Measurements from ENCODE around the gene CTSS. TPM values are rescaled to one million over a fixed set of nuclear protein-coding genes. Genes with fewer than 3 reads are reported as not detected.
A peak's percentile ranks its signal among the peaks of the same experiment; 100 is the strongest.
"Not testable (repeated sequence)": the region's sequence is repeated elsewhere in the genome, so short reads cannot be mapped to it uniquely, and the experiment has no call there.

Gene CTSS
- total RNA-seq, 2 experiments from 2014 or later, result 65.8 to 73.2 TPM

- POLR2A ChIA-PET; DNase-seq; H3K27ac Mint-ChIP-seq; H3K4me3 Mint-ChIP-seq; H3K9me3 Mint-ChIP-seq (ENCODE audit: insufficient read depth); ATAC-seq; H3K27me3 Mint-ChIP-seq (ENCODE audit: low read depth): not testable (repeated sequence)
- Mint-ChIP-seq H3K36me3 (ENCODE audit: low read depth) (peaks cover 13% of the 10 kb centered on the region), H3K4me1 (ENCODE audit: low read depth) (peaks cover 46% of the 10 kb centered on the region)
- CTCF ChIA-PET, result interaction anchor here (1.1 kb wide), 1 partner anchor 91 kb away, joined by 3 read pairs; no protein-coding TSS in a partner anchor
Observed at GRCh38 chr1:150767704-150768103, 2.1 kb upstream of the CTSS start.

- H3K4me1 Mint-ChIP-seq (ENCODE audit: low read depth), result peaks cover 39% of the 10 kb centered on the region
- not testable (repeated sequence) for H3K27me3 Mint-ChIP-seq (ENCODE audit: low read depth); ATAC-seq; H3K9me3 Mint-ChIP-seq (ENCODE audit: insufficient read depth); DNase-seq
- ChIA-PET POLR2A (interaction anchor here (0.6 to 1.9 kb wide), 3 partner anchors 135 to 674 kb away, joined by 3 to 7 read pairs (median 5); no protein-coding TSS in a partner anchor), CTCF (interaction anchor here (0.7 to 2.6 kb wide), 4 partner anchors 9 to 237 kb away, joined by 3 to 10 read pairs (median 4); no protein-coding TSS in a partner anchor)
- H3K27ac Mint-ChIP-seq, result peak overlapping the region; percentile 96
- H3K36me3 Mint-ChIP-seq (ENCODE audit: low read depth), result peaks cover 26% of the 10 kb centered on the region
- H3K4me3 Mint-ChIP-seq, result peak overlapping the region; percentile 96
Observed at GRCh38 chr1:150765977-150766301, 361 bp upstream of the CTSS start.

- Mint-ChIP-seq H3K27ac (peak overlapping the region; percentile 44), H3K9me3 (ENCODE audit: insufficient read depth) (peaks cover 5% of the 10 kb centered on the region), H3K27me3 (ENCODE audit: low read depth) (no peaks in the 10 kb centered on the region), H3K4me1 (ENCODE audit: low read depth) (peaks cover 38% of the 10 kb centered on the region), H3K36me3 (ENCODE audit: low read depth) (peaks cover 36% of the 10 kb centered on the region), H3K4me3 (peak overlapping the region; percentile 96)
- CTCF ChIA-PET, result interaction anchor here (0.8 to 2.6 kb wide), 4 partner anchors 19 to 231 kb away, joined by 3 to 10 read pairs (median 3); no protein-coding TSS in a partner anchor
- POLR2A ChIA-PET, result interaction anchor here (1.0 to 1.9 kb wide), 2 partner anchors 9 to 209 kb away, joined by 3 to 5 read pairs; no protein-coding TSS in a partner anchor
- DNase-seq, result no peak
- peak; percentile 52 for ATAC-seq
Observed at GRCh38 chr1:150764617-150765101, 919 bp downstream of the CTSS start.

DNA sequence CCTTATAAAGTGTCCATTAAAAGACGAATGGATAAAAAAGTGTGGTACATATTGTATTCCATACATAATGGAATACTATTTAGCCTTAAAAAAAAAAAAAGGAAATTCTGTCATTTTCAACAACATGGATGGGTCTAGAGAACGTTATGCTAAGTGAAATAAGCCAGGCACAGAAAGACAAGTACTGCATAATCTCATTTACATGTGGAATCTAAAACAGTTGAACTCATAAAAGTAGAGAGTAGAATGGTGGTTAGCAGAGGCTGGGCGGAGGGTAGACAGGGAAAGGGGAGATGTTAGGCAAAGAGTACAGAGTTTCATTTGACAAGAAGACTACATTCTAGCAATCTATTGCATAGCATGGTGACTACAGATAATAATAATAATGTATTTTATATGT is 2.6 kb downstream of the CTSS start:
- no peak overlapping the region for H3K27ac Mint-ChIP-seq
- peaks cover 5% of the 10 kb centered on the region for H3K9me3 Mint-ChIP-seq (ENCODE audit: insufficient read depth)
- CTCF ChIA-PET, result no interaction called here
- POLR2A ChIA-PET, result no interaction called here
- DNase-seq, result no peak
- H3K27me3 Mint-ChIP-seq (ENCODE audit: low read depth), result no peaks in the 10 kb centered on the region
- H3K4me3 Mint-ChIP-seq, result no peak overlapping the region
- ATAC-seq, result no peak
- H3K36me3 Mint-ChIP-seq (ENCODE audit: low read depth), result peaks cover 43% of the 10 kb centered on the region
- H3K4me1 Mint-ChIP-seq (ENCODE audit: low read depth), result peaks cover 38% of the 10 kb centered on the region

GRCh38 chr1:150762552-150762951 is 3.0 kb downstream of the CTSS start:
- POLR2A ChIA-PET, result no interaction called here
- DNase-seq (no peak), ATAC-seq (no peak)
- Mint-ChIP-seq H3K27me3 (ENCODE audit: low read depth) (no peaks in the 10 kb centered on the region), H3K9me3 (ENCODE audit: insufficient read depth) (peaks cover 5% of the 10 kb centered on the region), H3K4me3 (no peak overlapping the region), H3K27ac (no peak overlapping the region), H3K4me1 (ENCODE audit: low read depth) (peaks cover 38% of the 10 kb centered on the region), H3K36me3 (ENCODE audit: low read depth) (peaks cover 47% of the 10 kb centered on the region)
- CTCF ChIA-PET, result no interaction called here

DNA sequence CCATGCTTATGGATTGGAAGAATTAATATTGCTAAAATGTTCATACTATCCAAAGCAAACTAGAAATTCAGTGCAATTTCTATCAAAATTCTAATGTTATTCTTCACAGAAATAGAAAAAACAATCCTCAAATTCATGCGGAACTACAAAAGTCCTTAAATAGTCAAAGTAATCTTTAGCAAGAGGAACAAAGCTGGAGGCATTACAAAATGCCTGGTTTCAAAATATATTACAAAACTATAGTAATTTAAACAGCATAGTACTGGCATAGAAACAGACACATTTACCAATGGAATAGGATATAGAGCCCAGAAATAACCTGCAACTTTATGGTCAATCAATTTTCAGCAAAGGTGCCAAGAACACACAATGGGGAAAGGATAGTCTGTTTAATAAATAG is 3.8 kb downstream of the CTSS start:
- Mint-ChIP-seq H3K27ac (no peak overlapping the region), H3K4me1 (ENCODE audit: low read depth) (peaks cover 38% of the 10 kb centered on the region), H3K36me3 (ENCODE audit: low read depth) (peaks cover 53% of the 10 kb centered on the region), H3K27me3 (ENCODE audit: low read depth) (no peaks in the 10 kb centered on the region), H3K9me3 (ENCODE audit: insufficient read depth) (peaks cover 5% of the 10 kb centered on the region), H3K4me3 (no peak overlapping the region)
- ChIA-PET CTCF (no interaction called here), POLR2A (no interaction called here)
- ATAC-seq (no peak), DNase-seq (no peak)

DNA sequence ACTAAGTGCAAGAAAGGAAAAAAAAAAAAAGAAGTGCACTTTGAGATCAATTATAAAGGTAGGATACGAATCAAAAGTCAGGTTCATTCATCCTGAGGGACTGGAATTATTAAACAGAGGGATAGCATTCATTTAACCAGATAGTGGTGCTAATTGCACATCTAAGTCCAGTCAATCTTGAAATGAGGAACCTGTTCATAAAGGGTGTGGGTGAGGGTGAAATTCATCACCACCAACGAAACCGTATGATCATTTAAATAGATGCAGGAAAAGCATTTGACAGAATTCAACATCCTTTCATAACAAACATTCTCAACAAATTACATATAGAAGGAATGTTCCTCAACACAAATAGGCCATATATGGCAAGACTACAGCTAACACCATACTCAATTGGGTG is 5.6 kb downstream of the CTSS start:
- Mint-ChIP-seq H3K36me3 (ENCODE audit: low read depth) (peaks cover 54% of the 10 kb centered on the region), H3K4me1 (ENCODE audit: low read depth) (peaks cover 25% of the 10 kb centered on the region), H3K27ac (no peak overlapping the region), H3K9me3 (ENCODE audit: insufficient read depth) (peaks cover 5% of the 10 kb centered on the region), H3K4me3 (no peak overlapping the region), H3K27me3 (ENCODE audit: low read depth) (no peaks in the 10 kb centered on the region)
- POLR2A ChIA-PET, result no interaction called here
- CTCF ChIA-PET, result no interaction called here
- ATAC-seq (no peak), DNase-seq (no peak)

DNA sequence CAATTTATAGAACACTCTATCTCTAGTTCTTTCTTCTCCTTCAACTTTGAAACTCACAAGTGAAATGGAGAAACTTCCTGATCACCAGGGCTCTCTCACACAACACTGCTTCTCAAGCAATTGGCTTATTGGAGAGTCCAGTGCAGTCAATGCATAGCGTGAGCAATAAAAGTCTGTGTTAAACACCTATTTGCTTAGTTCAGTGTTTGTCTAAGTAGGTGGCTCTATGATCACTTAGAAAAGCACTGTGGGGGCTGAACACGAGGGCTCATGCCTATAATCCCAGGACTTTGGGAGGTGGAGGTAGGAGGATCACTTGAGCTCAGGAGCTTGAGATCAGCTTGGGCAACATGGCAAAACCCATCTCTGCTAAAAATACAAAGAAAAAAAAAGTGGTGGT is 12.2 kb downstream of the CTSS start:
- ATAC-seq (no peak), DNase-seq (no peak)
- Mint-ChIP-seq H3K4me3 (no peak overlapping the region), H3K27me3 (ENCODE audit: low read depth) (no peaks in the 10 kb centered on the region), H3K4me1 (ENCODE audit: low read depth) (peaks cover 3% of the 10 kb centered on the region), H3K36me3 (ENCODE audit: low read depth) (peaks cover 51% of the 10 kb centered on the region), H3K27ac (no peak overlapping the region), H3K9me3 (ENCODE audit: insufficient read depth) (no peaks in the 10 kb centered on the region)
- CTCF ChIA-PET, result interaction anchor here (1.1 kb wide), 1 partner anchor 57 kb away, joined by 3 read pairs; no protein-coding TSS in a partner anchor
- POLR2A ChIA-PET, result no interaction called here

- CTCF ChIA-PET, result interaction anchor here (0.9 kb wide), 1 partner anchor 16 kb away, joined by 3 read pairs; no protein-coding TSS in a partner anchor
- H3K27ac Mint-ChIP-seq, result no peak overlapping the region
- peaks cover 3% of the 10 kb centered on the region for H3K4me1 Mint-ChIP-seq (ENCODE audit: low read depth)
- ATAC-seq, result no peak
- peaks cover 40% of the 10 kb centered on the region for H3K36me3 Mint-ChIP-seq (ENCODE audit: low read depth)
- no peaks in the 10 kb centered on the region for H3K27me3 Mint-ChIP-seq (ENCODE audit: low read depth)
- no peak for DNase-seq
- no peaks in the 10 kb centered on the region for H3K9me3 Mint-ChIP-seq (ENCODE audit: insufficient read depth)
- no peak overlapping the region for H3K4me3 Mint-ChIP-seq
- POLR2A ChIA-PET, result no interaction called here
Observed at GRCh38 chr1:150751443-150751842, 14.1 kb downstream of the CTSS start.

- Mint-ChIP-seq H3K4me3 (no peak overlapping the region), H3K27ac (peak overlapping the region; percentile 47), H3K9me3 (ENCODE audit: insufficient read depth) (no peaks in the 10 kb centered on the region), H3K27me3 (ENCODE audit: low read depth) (no peaks in the 10 kb centered on the region), H3K4me1 (ENCODE audit: low read depth) (peaks cover 3% of the 10 kb centered on the region), H3K36me3 (ENCODE audit: low read depth) (peaks cover 35% of the 10 kb centered on the region)
- POLR2A ChIA-PET, result no interaction called here
- DNase-seq, result no peak
- no peak for ATAC-seq
- CTCF ChIA-PET, result interaction anchor here (0.6 to 0.9 kb wide), 2 partner anchors 189 to 235 kb away, joined by 3 read pairs; no protein-coding TSS in a partner anchor
Observed at GRCh38 chr1:150749720-150750311, 15.8 kb downstream of the CTSS start.

DNA sequence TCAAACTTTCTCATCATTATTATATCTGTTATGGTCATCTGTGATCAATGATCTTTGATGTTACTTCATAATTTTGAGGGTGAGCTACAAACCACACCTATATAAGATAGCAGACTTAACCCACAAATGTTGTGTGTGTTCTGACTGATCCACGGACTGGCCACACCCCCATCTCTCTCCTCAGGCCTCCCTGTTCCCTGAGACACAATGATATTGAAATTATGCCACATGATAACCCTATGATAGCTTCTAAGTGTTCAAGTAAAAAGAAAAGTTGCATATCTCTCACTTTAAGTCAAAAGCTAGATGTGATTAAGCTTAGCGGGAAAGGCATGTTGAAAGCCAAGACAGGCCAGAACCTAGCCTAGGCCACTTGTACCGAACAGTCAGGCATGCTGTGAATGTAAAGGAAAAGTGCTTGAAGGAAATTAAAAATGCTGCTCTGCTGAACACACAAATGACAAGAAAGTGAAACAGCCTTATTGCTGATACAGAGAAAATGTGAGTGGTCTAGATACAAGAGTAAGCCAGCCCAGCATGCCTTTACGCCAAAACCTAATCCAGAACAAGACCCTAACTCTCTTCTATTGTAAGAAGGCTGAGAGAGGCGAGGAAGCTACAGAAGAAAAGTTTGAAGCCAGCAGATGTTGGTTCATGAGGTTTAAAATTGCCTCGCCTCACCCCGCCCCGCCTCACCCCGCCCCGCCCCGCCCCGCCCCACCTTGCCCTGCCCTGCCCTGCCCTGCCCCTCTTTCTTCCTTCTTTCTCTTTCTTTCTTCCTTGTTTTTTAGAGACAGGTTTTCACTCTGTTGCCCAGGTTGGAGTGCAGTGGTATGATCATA is 16.5 kb downstream of the CTSS start:
- ATAC-seq, result no peak
- ChIA-PET CTCF (interaction anchor here (0.9 to 1.2 kb wide), 3 partner anchors 15 to 188 kb away, joined by 3 read pairs; no protein-coding TSS in a partner anchor), POLR2A (interaction anchor here (0.8 kb wide), 1 partner anchor 16 kb away, joined by 3 read pairs; no protein-coding TSS in a partner anchor)
- Mint-ChIP-seq H3K27ac (peak overlapping the region; percentile 47), H3K27me3 (ENCODE audit: low read depth) (no peaks in the 10 kb centered on the region), H3K9me3 (ENCODE audit: insufficient read depth) (no peaks in the 10 kb centered on the region), H3K4me3 (no peak overlapping the region), H3K36me3 (ENCODE audit: low read depth) (peaks cover 32% of the 10 kb centered on the region), H3K4me1 (ENCODE audit: low read depth) (peaks cover 3% of the 10 kb centered on the region)
- DNase-seq, result no peak

Measured in activated CD8-positive, alpha-beta T cell treated with anti-CD3 and anti-CD28 coated beads, Interleukin-2, amount 10 ng/mL, durations not matched to agents 7 days and 5 days (primary cell).